Measurements from ENCODE around the gene SULT2B1. TPM values are rescaled to one million over a fixed set of nuclear protein-coding genes. Genes with fewer than 3 reads are reported as not detected.

SULT2B1 gene
- polyA plus RNA-seq, 1 experiment, result 0.12 TPM

DNA sequence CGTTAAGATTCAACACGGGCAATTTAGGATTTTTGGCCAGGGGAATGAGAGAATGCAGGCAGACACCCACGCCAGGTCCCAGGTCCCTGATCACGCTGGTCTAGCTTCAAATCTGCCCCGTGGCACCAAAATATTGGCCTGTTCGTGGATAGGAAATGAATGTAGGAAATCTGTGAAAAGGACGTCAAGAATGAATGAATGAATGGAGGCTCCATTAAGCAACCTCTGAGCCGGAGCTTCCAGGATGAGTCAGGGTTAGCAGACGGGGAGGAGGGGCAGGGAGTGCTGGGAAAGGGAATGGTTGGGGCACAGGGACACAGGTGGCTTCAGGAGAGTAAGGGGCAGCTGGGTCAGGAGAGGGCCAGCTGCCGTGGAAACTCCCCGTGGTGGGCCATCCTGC lies 4.2 kb downstream of the SULT2B1 start:
- ChIA-PET CTCF (no interaction called here), POLR2A (interaction anchor here (0.5 kb wide), 1 partner anchor 206 kb away, joined by 5 read pairs; no protein-coding TSS in a partner anchor)
- peaks cover under 1% of the 10 kb centered on the region for H3K27me3 ChIP-seq (ENCODE audit: control insufficient read depth, insufficient read depth, low read length)
- DNase-seq (ENCODE audit: low read depth, low spot score), result no peak
- no peak overlapping the region for H3K4me3 ChIP-seq (ENCODE audit: low read depth, low read length)
- no peak overlapping the region for H3K27ac ChIP-seq (ENCODE audit: low read depth, low read length)
- TF ChIP-seq, protein P1, sequence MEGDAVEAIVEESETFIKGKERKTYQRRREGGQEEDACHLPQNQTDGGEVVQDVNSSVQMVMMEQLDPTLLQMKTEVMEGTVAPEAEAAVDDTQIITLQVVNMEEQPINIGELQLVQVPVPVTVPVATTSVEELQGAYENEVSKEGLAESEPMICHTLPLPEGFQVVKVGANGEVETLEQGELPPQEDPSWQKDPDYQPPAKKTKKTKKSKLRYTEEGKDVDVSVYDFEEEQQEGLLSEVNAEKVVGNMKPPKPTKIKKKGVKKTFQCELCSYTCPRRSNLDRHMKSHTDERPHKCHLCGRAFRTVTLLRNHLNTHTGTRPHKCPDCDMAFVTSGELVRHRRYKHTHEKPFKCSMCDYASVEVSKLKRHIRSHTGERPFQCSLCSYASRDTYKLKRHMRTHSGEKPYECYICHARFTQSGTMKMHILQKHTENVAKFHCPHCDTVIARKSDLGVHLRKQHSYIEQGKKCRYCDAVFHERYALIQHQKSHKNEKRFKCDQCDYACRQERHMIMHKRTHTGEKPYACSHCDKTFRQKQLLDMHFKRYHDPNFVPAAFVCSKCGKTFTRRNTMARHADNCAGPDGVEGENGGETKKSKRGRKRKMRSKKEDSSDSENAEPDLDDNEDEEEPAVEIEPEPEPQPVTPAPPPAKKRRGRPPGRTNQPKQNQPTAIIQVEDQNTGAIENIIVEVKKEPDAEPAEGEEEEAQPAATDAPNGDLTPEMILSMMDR (IDR thresholded peaks at IDR 0.05; ENCODE audit: low read depth, low read length), result no peak
- H3K9me3 ChIP-seq (ENCODE audit: control insufficient read depth, insufficient read depth, low read length), result no peaks in the 10 kb centered on the region

DNA sequence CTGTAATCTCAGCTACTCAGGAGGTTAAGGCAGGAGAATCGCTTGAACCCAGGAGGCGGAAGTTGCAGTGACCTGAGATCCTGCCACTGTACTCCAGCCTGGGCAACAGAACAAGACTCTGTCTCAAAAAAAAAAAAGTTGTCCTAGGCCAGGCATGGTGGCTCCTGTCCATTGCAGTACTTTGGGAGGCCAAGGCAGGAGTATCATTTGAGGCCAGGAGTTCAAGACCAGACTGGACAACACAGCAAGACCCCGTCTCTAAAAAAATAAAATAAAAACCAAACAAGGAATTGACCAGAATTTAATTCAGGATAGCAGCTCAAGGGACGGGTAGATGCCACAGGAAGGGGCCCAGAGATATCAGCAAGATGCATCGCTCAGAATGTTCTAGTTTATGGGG lies 4.9 kb downstream of the SULT2B1 start:
- H3K4me3 ChIP-seq (ENCODE audit: low read depth, low read length), result no peak overlapping the region
- no peak for DNase-seq (ENCODE audit: low read depth, low spot score)
- ChIA-PET CTCF (interaction anchor here (0.6 kb wide), 2 partner anchors 17 to 28 kb away, joined by 3 to 4 read pairs; no protein-coding TSS in a partner anchor), POLR2A (no interaction called here)
- TF ChIP-seq, protein P1 (IDR thresholded peaks at IDR 0.05; ENCODE audit: low read depth, low read length), result no peak
- no peak overlapping the region for H3K27ac ChIP-seq (ENCODE audit: low read depth, low read length)
- no peaks in the 10 kb centered on the region for H3K27me3 ChIP-seq (ENCODE audit: control insufficient read depth, insufficient read depth, low read length)
- H3K9me3 ChIP-seq (ENCODE audit: control insufficient read depth, insufficient read depth, low read length), result no peaks in the 10 kb centered on the region

DNA sequence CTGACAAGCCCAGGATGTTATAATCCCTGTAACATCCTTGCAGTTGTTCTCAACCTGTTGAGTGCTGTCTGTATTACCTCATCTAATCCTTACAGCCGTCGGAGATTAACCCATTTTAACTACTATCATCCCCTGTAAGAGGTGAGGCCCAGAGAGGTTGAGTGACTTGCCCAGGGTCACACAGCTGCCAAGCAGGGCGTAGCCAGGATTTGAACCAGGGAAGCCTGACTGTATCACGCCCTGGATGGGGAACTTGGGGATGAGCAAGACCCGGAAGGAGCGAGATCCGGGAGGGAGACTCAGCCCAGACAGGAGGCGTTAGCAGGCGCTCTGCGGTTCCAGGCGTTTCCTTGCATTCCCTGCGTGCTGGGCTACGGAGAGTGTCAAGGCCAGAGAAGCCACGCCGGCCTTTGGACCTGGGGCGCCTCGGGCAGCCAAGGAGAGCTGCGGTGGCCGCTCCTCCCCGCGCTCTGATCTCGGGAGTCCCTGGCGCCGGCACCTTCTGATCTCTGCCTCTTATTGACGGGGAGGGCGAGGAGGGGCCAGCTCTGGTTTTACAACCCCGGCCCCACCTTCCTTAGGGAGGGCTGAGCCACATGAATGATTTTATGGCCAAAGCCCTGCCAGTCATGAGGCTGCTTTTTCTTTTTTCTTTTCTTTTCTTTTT lies 6.2 kb downstream of the SULT2B1 start:
- POLR2A ChIA-PET, result interaction anchor here (0.7 kb wide), 1 partner anchor 44 kb away, joined by 4 read pairs; no protein-coding TSS in a partner anchor
- H3K9me3 ChIP-seq (ENCODE audit: control insufficient read depth, insufficient read depth, low read length), result no peaks in the 10 kb centered on the region
- no peak for DNase-seq (ENCODE audit: low read depth, low spot score)
- no peaks in the 10 kb centered on the region for H3K27me3 ChIP-seq (ENCODE audit: control insufficient read depth, insufficient read depth, low read length)
- H3K4me3 ChIP-seq (ENCODE audit: low read depth, low read length), result no peak overlapping the region
- no peak overlapping the region for H3K27ac ChIP-seq (ENCODE audit: low read depth, low read length)
- TF ChIP-seq, protein P1 (IDR thresholded peaks at IDR 0.05; ENCODE audit: low read depth, low read length), result no peak
- CTCF ChIA-PET, result interaction anchor here (0.7 to 1.0 kb wide), 2 partner anchors 30 to 208 kb away, joined by 5 to 7 read pairs; no protein-coding TSS in a partner anchor

DNA sequence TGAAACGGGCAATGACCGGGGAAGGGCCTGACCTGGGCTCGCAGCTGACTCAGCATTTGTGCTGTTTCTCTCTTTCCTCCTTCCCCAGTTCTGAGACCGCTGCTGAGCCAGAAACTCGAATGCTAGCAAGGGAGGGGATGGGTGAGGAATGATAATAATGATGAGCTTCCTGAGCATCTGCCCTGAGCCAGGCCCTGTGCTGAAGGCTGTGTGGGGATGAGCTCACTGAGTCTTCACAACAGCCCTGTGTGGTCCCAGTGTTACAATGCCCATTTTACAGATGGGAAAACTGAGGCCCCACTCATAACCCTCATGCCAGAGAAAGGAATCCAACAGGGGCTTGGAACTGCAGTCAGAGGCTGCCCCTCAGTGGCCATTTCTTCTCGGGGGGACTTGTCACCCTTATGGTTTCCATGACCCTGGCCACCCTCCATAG lies 8.1 kb downstream of the SULT2B1 start:
- POLR2A ChIA-PET, result interaction anchor here (1.0 kb wide), 1 partner anchor 8 kb away, joined by 6 read pairs; no protein-coding TSS in a partner anchor

DNA sequence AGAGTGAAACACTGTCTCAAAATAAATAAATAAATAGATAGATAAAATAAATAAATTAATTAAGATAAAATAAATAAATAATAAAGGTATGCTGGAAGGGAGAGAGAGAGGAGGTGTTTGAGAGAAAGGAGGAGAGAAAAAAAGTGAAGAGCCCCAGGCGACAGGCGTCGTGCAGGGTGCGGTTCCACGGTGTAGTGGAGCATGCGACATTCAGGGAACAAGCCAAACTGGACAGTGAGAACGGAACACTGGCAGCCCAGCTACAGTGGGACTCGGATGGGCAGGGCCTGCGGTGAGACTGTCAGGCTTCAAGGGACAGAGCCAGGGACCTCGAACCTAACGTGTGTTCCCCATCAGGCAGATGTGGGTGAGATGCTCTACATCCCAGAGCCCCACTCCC lies 9.4 kb downstream of the SULT2B1 start:
- no peak for DNase-seq (ENCODE audit: low read depth, low spot score)
- Histone ChIP-seq H3K9me3 (ENCODE audit: control insufficient read depth, insufficient read depth, low read length) (no peaks in the 10 kb centered on the region), H3K4me3 (ENCODE audit: low read depth, low read length) (no peak overlapping the region), H3K27ac (ENCODE audit: low read depth, low read length) (no peak overlapping the region), H3K27me3 (ENCODE audit: control insufficient read depth, insufficient read depth, low read length) (no peaks in the 10 kb centered on the region)
- CTCF ChIA-PET, result no interaction called here
- POLR2A ChIA-PET, result no interaction called here
- TF ChIP-seq, protein P1 (IDR thresholded peaks at IDR 0.05; ENCODE audit: low read depth, low read length), result no peak

More for the DNA sequence above, 8.1 kb downstream of the SULT2B1 start:
- no peak for DNase-seq (ENCODE audit: low read depth, low spot score)
- H3K27ac ChIP-seq (ENCODE audit: low read depth, low read length), result peak overlapping the region; percentile 21
- no peak overlapping the region for H3K4me3 ChIP-seq (ENCODE audit: low read depth, low read length)
- H3K27me3 ChIP-seq (ENCODE audit: control insufficient read depth, insufficient read depth, low read length), result no peaks in the 10 kb centered on the region
- TF ChIP-seq, protein P1 (IDR thresholded peaks at IDR 0.05; ENCODE audit: low read depth, low read length), result no peak
- H3K9me3 ChIP-seq (ENCODE audit: control insufficient read depth, insufficient read depth, low read length), result no peaks in the 10 kb centered on the region
- CTCF ChIA-PET, result interaction anchor here (1.0 kb wide), 1 partner anchor 29 kb away, joined by 6 read pairs; no protein-coding TSS in a partner anchor
